HCT116 (cell line): Measurements from ENCODE around the gene PGM3. TPM values are rescaled to one million over a fixed set of nuclear protein-coding genes. Genes with fewer than 3 reads are reported as not detected.

Source experiments
- ATAC-seq: fragments of 200-7000 bp; cut with Tn5 transposase; 2 replicates; pipeline ENCODE4 v1.9.1; 2020; ENCODE audit warnings: mild to moderate bottlenecking, moderate library complexity
- BruUV-seq: library from RNA; stranded (reverse); fragments of 400-500 nt; replicated peaks from 2 replicates; lab custom pipeline; 2021; lab: Mats Ljungman, UMichigan
- CTCF ChIA-PET: fragments of 300-600 bp; sonication (Branson Sonifier 250); formaldehyde crosslinking; loops from one replicate; lab custom pipeline; 2021; ENCODE audit warnings: antibody characterized with exemption; lab: Charles Lee
- POLR2A ChIA-PET: fragments of 300-600, 350-600 bp; sonication (Branson Sonifier 250); formaldehyde crosslinking; loops from one replicate; lab custom pipeline; 2021; ENCODE audit warnings: antibody characterized with exemption; lab: Charles Lee
- RAD21 ChIA-PET, 2 experiments: fragments of 300-600 bp; sonication (Branson Sonifier 250); formaldehyde crosslinking; loops; one replicate each; lab custom pipeline; 2023; ENCODE audit warnings: low total read pairs in 2 of 2; ENCODE audit not compliant: uncharacterized antibody in 2 of 2, unreplicated experiment in 2 of 2, low non-redundant PET in 1 of 2; lab: Charles Lee
- DNase-seq: peaks from one replicate; pipeline ENCODE4 v3.0.0-alpha.2; 2010; ENCODE audit warnings: low read depth, low spot score
- H2AFZ ChIP-seq: fragments of 200-600 bp; shearing (Covaris generic), sonication (generic); 2 replicates; pipeline ENCODE4 v1.6.1; 2017; ENCODE audit warnings: low read depth, mixed run types, mixed read lengths, antibody characterized with exemption, low read length; ENCODE audit not compliant: poor library complexity, severe bottlenecking
- H3K27ac ChIP-seq: 2 replicates; pipeline ENCODE4 v1.5.1; 2012; ENCODE audit warnings: low read depth, low read length
- H3K27me3 ChIP-seq: fragments of 200-600 bp; sonication (generic); 2 replicates; pipeline ENCODE4 v1.6.1; 2016; ENCODE audit warnings: mixed run types, low read length, mixed read lengths; ENCODE audit not compliant: insufficient read depth
- H3K36me3 ChIP-seq, 2 experiments: fragments of 200-500 bp in 1 of 2; fragments of 200-600 bp in 1 of 2; sonication (Bioruptor generic) in 1 of 2; sonication (generic) in 1 of 2; 2 replicates each; pipeline versions ENCODE4 v1.5.1 to v1.6.1; 2014 to 2016; ENCODE audit warnings: low read length in 2 of 2, inconsistent platforms in 1 of 2, mixed read lengths in 1 of 2, mixed run types in 1 of 2; ENCODE audit not compliant: insufficient read depth in 2 of 2, control insufficient read depth in 1 of 2
- H3K4me1 ChIP-seq, 2 experiments: fragments of 200-600 bp in 1 of 2; sonication (generic) in 1 of 2; 2 replicates each; pipeline versions ENCODE4 v1.5.1 to v1.6.1; 2012 to 2017; ENCODE audit warnings: low read length in 2 of 2, inconsistent platforms in 1 of 2, mild to moderate bottlenecking in 1 of 2, mixed read lengths in 1 of 2, mixed run types in 1 of 2, moderate library complexity in 1 of 2; ENCODE audit not compliant: insufficient read depth in 2 of 2, control insufficient read depth in 1 of 2
- H3K4me2 ChIP-seq: fragments of 200-600 bp; sonication (generic); 2 replicates; pipeline ENCODE4 v1.6.1; 2017; ENCODE audit warnings: mixed run types, low read length, mixed read lengths
- H3K4me3 ChIP-seq, 2 experiments: fragments of 200-600 bp in 1 of 2; sonication (generic) in 1 of 2; replicated peaks in 1 of 2; 2 replicates each; pipeline ENCODE4 v1.5.1; 2011 to 2016; ENCODE audit warnings: low read length in 2 of 2, control low read depth in 1 of 2, low read depth in 1 of 2, mild to moderate bottlenecking in 1 of 2, mixed read lengths in 1 of 2, mixed run types in 1 of 2
- H3K79me2 ChIP-seq: fragments of 200-600 bp; sonication (generic); 2 replicates; pipeline ENCODE4 v1.6.1; 2017; ENCODE audit warnings: mild to moderate bottlenecking, mixed run types, low read length, moderate library complexity, mixed read lengths; ENCODE audit not compliant: insufficient read depth
- H3K9ac ChIP-seq: fragments of 200-600 bp; sonication (generic); 2 replicates; pipeline ENCODE4 v1.6.1; 2016; ENCODE audit warnings: low read length, mixed read lengths
- H3K9me2 ChIP-seq: fragments of 200-600 bp; sonication (generic), shearing (Covaris generic); 2 replicates; pipeline ENCODE4 v1.6.1; 2017; ENCODE audit warnings: mixed run types, mild to moderate bottlenecking, moderate library complexity; ENCODE audit not compliant: insufficient read depth
- H3K9me3 ChIP-seq, 2 experiments: fragments of 200-500 bp in 1 of 2; fragments of 200-600 bp in 1 of 2; sonication (Bioruptor generic) in 1 of 2; sonication (generic) in 1 of 2; 2 replicates each; pipeline ENCODE4 v1.6.1; 2014 to 2017; ENCODE audit warnings: low read length in 2 of 2, mixed read lengths in 2 of 2, inconsistent platforms in 1 of 2, low read depth in 1 of 2, mild to moderate bottlenecking in 1 of 2, mixed run types in 1 of 2, moderate library complexity in 1 of 2; ENCODE audit not compliant: control insufficient read depth in 1 of 2, insufficient read depth in 1 of 2
- H4K20me1 ChIP-seq: fragments of 200-600 bp; sonication (generic), shearing (Covaris generic); 2 replicates; pipeline ENCODE4 v1.6.1; 2017; ENCODE audit warnings: mixed run types, mild to moderate bottlenecking, moderate library complexity; ENCODE audit not compliant: insufficient read depth
- ATF3 ChIP-seq: IDR thresholded peaks from 2 replicates; pipeline ENCODE4 v1.6.1; 2012
- CBX3 ChIP-seq: IDR thresholded peaks from 2 replicates; pipeline ENCODE4 v1.6.1; 2012; ENCODE audit warnings: low read depth
- CEBPB ChIP-seq: IDR thresholded peaks from 2 replicates; pipeline ENCODE4 v1.6.1; 2012; ENCODE audit warnings: low read depth
- CTCF ChIP-seq, 3 experiments: fragments of 200-600 bp in 1 of 3; sonication (generic) in 1 of 3; IDR thresholded peaks in 2 of 3; conservative IDR thresholded peaks in 1 of 3; 2 replicates each; pipeline ENCODE4 v1.5.1; 2012 to 2017; ENCODE audit warnings: low read depth in 2 of 3, low read length in 2 of 3, antibody characterized with exemption in 1 of 3, borderline replicate concordance in 1 of 3, control low read depth in 1 of 3, mild to moderate bottlenecking in 1 of 3, mixed read lengths in 1 of 3, mixed run types in 1 of 3, moderate library complexity in 1 of 3; ENCODE audit not compliant: insufficient read depth in 1 of 3
- EGR1 ChIP-seq: IDR thresholded peaks from 2 replicates; pipeline ENCODE4 v1.6.1; 2012; ENCODE audit warnings: low read depth
- ELF1 ChIP-seq: IDR thresholded peaks from 2 replicates; pipeline ENCODE4 v1.6.1; 2012; ENCODE audit warnings: low read depth, borderline replicate concordance
- EZH2 ChIP-seq: fragments of 200-600 bp; sonication (generic); IDR thresholded peaks from 2 replicates; pipeline ENCODE4 v1.6.1; 2017; ENCODE audit warnings: antibody characterized with exemption, mixed run types
- EZH2phosphoT487 ChIP-seq: fragments of 200-600 bp; IDR thresholded peaks from 2 replicates; pipeline ENCODE4 v1.6.1; 2018; ENCODE audit warnings: antibody characterized with exemption, borderline replicate concordance
- FOSL1 ChIP-seq: IDR thresholded peaks from 2 replicates; pipeline ENCODE4 v1.6.1; 2012; ENCODE audit warnings: low read depth
- JUND ChIP-seq: IDR thresholded peaks from 2 replicates; pipeline ENCODE4 v1.6.1; 2012
- MAX ChIP-seq: IDR thresholded peaks from 2 replicates; pipeline ENCODE4 v1.6.1; 2012
- POLR2A ChIP-seq: IDR thresholded peaks from 2 replicates; pipeline ENCODE4 v1.7.0; 2011; ENCODE audit warnings: borderline replicate concordance; ENCODE audit not compliant: insufficient read depth, insufficient read length; ENCODE audit errors: extremely low read depth
- POLR2AphosphoS5 ChIP-seq: IDR thresholded peaks from 2 replicates; pipeline ENCODE4 v1.6.1; 2011; ENCODE audit warnings: mild to moderate bottlenecking, low read depth, low read length, moderate library complexity
- RAD21 ChIP-seq: IDR thresholded peaks from 2 replicates; pipeline ENCODE4 v1.6.1; 2012; ENCODE audit warnings: low read depth, mild to moderate bottlenecking
- SP1 ChIP-seq: IDR thresholded peaks from 2 replicates; pipeline ENCODE4 v1.6.1; 2012; ENCODE audit warnings: low read depth
- ZBTB33 ChIP-seq: IDR thresholded peaks from 2 replicates; pipeline ENCODE4 v1.6.1; 2011; ENCODE audit warnings: mild to moderate bottlenecking, low read length, moderate library complexity; ENCODE audit not compliant: insufficient replicate concordance; ENCODE audit errors: extremely low read depth
- ZFX ChIP-seq: fragments of 450-650 bp; IDR thresholded peaks from 2 replicates; pipeline ENCODE4 v1.6.1; 2017
- ZNF274 ChIP-seq: fragments of 200-500 bp; sonication (Bioruptor generic); IDR thresholded peaks from 2 replicates; pipeline ENCODE4 v1.6.1; 2014; ENCODE audit warnings: mild to moderate bottlenecking, low read depth, low read length, inconsistent platforms
- intact Hi-C: fragments of 100-400 bp; cut with micrococcal nuclease; formaldehyde crosslinking; loops from 2 replicates; pipeline ENCODE4 v1.10.0; 2022
- total RNA-seq: library from RNA; stranded (reverse); gene quantifications from one replicate; pipeline ENCODE4 v1.2.1, GENCODE V29; 2021; ENCODE audit not compliant: unreplicated experiment

PGM3 gene
- total RNA-seq, 1 experiment from 2014 or later, result 63.5 TPM

- no peak for TF ChIP-seq EZH2
- TF ChIP-seq EGR1, result peak; percentile 81
- TF ChIP-seq CEBPB, result no peak
- no peak for TF ChIP-seq ZNF274
- peak; percentile 70 for TF ChIP-seq SP1
- TF ChIP-seq JUND, result no peak
- peak; percentile 74 for TF ChIP-seq MAX
- TF ChIP-seq ATF3, result no peak
- TF ChIP-seq, all 23 proteins: peak for 10
Observed at GRCh38 chr6:83192871-83193746, at the start of gene PGM3, which contains the start of gene RWDD2A (continued).

GRCh38 chr6:83231146-83231545, 38.1 kb upstream of the PGM3 start:
- ChIA-PET CTCF (no interaction called here), POLR2A (no interaction called here), RAD21 (interaction anchor here in 1 of 2 experiments (0.7 kb wide), 1 partner anchor 167 kb away, joined by 3 read pairs; no protein-coding TSS in a partner anchor)
- BruUV-seq, result no TSS peak
- ATAC-seq, result no peak
- H3K9me3 ChIP-seq, result no peaks in the 10 kb centered on the region
- no peaks in the 10 kb centered on the region for H4K20me1 ChIP-seq
- no peak overlapping the region for H3K4me2 ChIP-seq
- H3K79me2 ChIP-seq, result no peaks in the 10 kb centered on the region
- H2AFZ ChIP-seq, result no peak overlapping the region
- TF ChIP-seq ATF3 (no peak), CTCF (IDR thresholded peaks at IDR 0.05 in 2 of 3, conservative IDR thresholded peaks at IDR 0.05 in 1 of 3; ENCODE audit: borderline replicate concordance in 1 of 3, insufficient read depth in 1 of 3, low read depth in 2 of 3, low read length in 2 of 3) (no peak), POLR2AphosphoS5 (no peak), FOSL1 (no peak), JUND (no peak), ELF1 (no peak), MAX (no peak), ZFX (no peak), ZNF274 (no peak), CBX3 (no peak), ZBTB33 (no peak), EGR1 (no peak), POLR2A (no peak), RAD21 (no peak), EZH2 (no peak), CEBPB (no peak), SP1 (no peak), EZH2phosphoT487 (no peak)
- 0 out of 4 replicates have a peak, but pooled peaks cover 0 to 2% of the 10 kb centered on the region in 2 experiments for H3K36me3 ChIP-seq
- H3K4me1 ChIP-seq, result peaks cover 0 to 10% of the 10 kb centered on the region in 2 experiments; a peak in 1 of 4 replicates
- intact Hi-C loops, result no loop called here
- H3K4me3 ChIP-seq, result no peak overlapping the region
- no peak overlapping the region for H3K27ac ChIP-seq
- no peak overlapping the region for H3K9ac ChIP-seq
- no peak for DNase-seq
- no peaks in the 10 kb centered on the region for H3K9me2 ChIP-seq
- no peaks in the 10 kb centered on the region for H3K27me3 ChIP-seq
